Testis (tissue), 2 donors: ENCODE measurements around the gene SNRPD3.

Experiments
- POLR2A ChIP-seq: fragments of 450-650 bp; IDR thresholded peaks from one replicate; pipeline ENCODE4 v1.6.1; 2017; ENCODE audit warnings: antibody characterized with exemption, mild to moderate bottlenecking, moderate library complexity
- TF ChIP-seq, protein P1 (sequence below), 3 experiments: fragments of 450-650 bp in 2 of 3; fragments of 200-600 bp in 1 of 3; sonication (generic) in 1 of 3; IDR thresholded peaks; one replicate each; pipeline ENCODE4 v1.5.1; 2016 to 2019; ENCODE audit warnings: antibody characterized with exemption in 3 of 3, mild to moderate bottlenecking in 2 of 3, moderate library complexity in 1 of 3

DNA sequence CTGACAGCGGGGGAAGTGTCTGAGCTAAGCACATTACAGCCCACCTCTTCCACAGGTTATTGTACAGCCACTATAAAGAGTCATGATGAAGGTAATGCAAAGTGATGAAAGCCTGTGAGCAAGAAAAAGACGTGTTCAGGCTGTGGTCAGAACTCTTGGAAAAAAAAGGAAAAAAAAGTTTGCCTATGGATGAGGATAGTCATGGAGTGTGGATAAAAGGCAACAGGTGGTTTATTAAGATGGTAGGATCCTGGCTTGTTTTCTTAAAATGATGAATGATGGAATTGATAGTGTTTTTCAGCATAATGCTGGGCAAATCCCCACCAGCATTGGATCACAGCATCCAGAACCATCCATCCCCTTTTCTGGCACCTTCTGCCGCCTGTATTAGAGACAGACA is 37.6 kb upstream of the SNRPD3 start:
- TF ChIP-seq, protein P1, sequence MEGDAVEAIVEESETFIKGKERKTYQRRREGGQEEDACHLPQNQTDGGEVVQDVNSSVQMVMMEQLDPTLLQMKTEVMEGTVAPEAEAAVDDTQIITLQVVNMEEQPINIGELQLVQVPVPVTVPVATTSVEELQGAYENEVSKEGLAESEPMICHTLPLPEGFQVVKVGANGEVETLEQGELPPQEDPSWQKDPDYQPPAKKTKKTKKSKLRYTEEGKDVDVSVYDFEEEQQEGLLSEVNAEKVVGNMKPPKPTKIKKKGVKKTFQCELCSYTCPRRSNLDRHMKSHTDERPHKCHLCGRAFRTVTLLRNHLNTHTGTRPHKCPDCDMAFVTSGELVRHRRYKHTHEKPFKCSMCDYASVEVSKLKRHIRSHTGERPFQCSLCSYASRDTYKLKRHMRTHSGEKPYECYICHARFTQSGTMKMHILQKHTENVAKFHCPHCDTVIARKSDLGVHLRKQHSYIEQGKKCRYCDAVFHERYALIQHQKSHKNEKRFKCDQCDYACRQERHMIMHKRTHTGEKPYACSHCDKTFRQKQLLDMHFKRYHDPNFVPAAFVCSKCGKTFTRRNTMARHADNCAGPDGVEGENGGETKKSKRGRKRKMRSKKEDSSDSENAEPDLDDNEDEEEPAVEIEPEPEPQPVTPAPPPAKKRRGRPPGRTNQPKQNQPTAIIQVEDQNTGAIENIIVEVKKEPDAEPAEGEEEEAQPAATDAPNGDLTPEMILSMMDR (IDR thresholded peaks at IDR 0.05): no peak
- TF ChIP-seq POLR2A: no peak
